GM12892 (cell line): ENCODE data around the gene PTPN23.

Experiments used
- DNase-seq: peaks from one replicate; pipeline ENCODE4 v3.0.0; 2011; ENCODE audit not compliant: insufficient read length
- FAIRE-seq: peaks from 2 replicates; lab custom pipeline; 2011; peaks lifted over from hg19 to GRCh38; lab: Jason Lieb, UNC
- POLR2A ChIP-seq: IDR thresholded peaks from 2 replicates; pipeline ENCODE4 v1.6.1; 2011; ENCODE audit warnings: low read depth, low read length, control low read depth
- POLR2AphosphoS5 ChIP-seq: IDR thresholded peaks from 2 replicates; pipeline ENCODE4 v1.6.1; 2011; ENCODE audit warnings: low read depth, low read length, control low read depth
- TAF1 ChIP-seq: IDR thresholded peaks from 2 replicates; pipeline ENCODE4 v1.6.1; 2011; ENCODE audit warnings: low read depth, mild to moderate bottlenecking, control low read depth, low read length, borderline replicate concordance

PTPN23 gene

GRCh38 chr3:47394881-47395280 lies 14.1 kb downstream of the PTPN23 start:
- DNase-seq (no peak), FAIRE-seq (no peak)
- TF ChIP-seq POLR2AphosphoS5 (no peak), POLR2A (no peak), TAF1 (no peak)

DNA sequence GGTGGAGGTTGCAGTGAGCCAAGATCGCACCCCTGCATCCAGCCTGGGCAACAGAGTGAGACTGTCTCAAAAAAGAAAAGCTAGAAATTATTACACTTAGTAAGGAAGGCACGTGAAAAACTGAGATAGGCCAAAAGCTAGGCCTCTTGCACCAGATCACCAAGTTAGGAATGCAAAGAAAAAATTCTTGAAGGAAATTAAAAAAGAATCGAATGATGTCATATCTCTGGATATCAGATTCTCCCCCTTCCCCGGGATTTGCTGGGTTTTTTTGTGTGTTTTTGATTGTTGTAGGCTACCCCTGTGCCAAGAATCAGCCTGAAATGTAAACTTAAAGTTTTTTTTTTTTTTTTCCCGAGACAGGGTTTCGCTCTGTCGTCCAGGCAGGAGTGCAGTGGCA lies 17.4 kb downstream of the PTPN23 start:
- TF ChIP-seq POLR2AphosphoS5 (no peak), TAF1 (no peak), POLR2A (no peak)
- FAIRE-seq (no peak), DNase-seq (no peak)

DNA sequence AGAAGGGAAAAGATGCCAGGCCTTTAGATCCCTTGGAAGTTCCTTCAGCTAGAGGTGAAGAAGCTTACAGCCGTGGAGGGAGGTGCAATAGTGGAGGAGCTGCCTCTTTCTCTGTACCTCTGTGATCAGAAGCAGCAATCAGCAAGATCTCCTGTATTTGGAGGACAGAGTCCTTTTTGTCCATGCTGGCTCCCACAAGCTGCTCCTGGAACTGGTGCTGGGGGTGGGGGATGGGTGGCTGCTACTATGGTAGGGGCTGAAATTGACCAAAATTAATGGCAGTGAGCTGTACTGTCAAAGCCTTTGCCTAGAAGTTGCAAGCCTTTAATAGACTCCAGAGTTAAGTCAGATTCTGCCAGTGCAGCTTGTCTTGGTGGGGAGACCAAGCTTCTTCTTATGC lies 18.2 kb downstream of the PTPN23 start:
- no peak for TF ChIP-seq POLR2AphosphoS5
- FAIRE-seq (no peak), DNase-seq (no peak)

- DNase-seq (no peak), FAIRE-seq (no peak)
- TF ChIP-seq POLR2A, result no peak
These were observed 18.9 kb downstream of the PTPN23 start for GRCh38 chr3:47399531-47400270.

DNA sequence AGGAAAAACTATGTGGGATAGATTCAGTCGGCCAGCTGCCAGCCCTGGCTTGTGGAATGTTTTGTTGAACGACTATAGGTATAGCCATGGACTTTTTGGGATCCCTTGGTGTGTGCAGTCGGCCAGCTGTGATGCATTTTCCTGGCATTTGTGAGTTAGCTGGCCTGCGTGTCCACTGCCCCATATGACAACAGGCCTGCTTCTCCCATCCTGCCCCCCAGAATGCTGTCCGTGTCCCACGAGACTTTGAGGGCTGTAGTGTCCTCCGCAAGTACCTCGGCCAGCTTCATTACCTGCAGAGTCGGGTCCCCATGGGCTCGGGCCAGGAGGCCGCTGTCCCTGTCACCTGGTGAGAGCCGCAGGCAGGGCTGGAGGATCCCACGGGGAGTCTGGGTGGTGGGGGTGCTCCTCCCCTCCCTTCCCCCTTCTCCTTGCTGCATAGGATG lies 23.6 kb downstream of the PTPN23 start:
- DNase-seq (no peak), FAIRE-seq (no peak)
- no peak for TF ChIP-seq POLR2AphosphoS5
- no peak for TF ChIP-seq POLR2A
- TF ChIP-seq TAF1, result no peak

GRCh38 chr3:47404955-47405790 lies 24.4 kb downstream of the PTPN23 start:
- FAIRE-seq (no peak), DNase-seq (no peak)
- TF ChIP-seq POLR2AphosphoS5 (no peak), POLR2A (no peak), TAF1 (no peak)

- FAIRE-seq, result no peak
- TF ChIP-seq POLR2A (no peak), TAF1 (no peak), POLR2AphosphoS5 (no peak)
- DNase-seq, result no peak
These were observed 25.3 kb downstream of the PTPN23 start for GRCh38 chr3:47405820-47406761.

- FAIRE-seq, result no peak
- TF ChIP-seq POLR2AphosphoS5 (no peak), POLR2A (no peak), TAF1 (no peak)
These were observed 25.9 kb downstream of the PTPN23 start for GRCh38 chr3:47406762-47407149.

GRCh38 chr3:47407237-47407636 lies 26.4 kb downstream of the PTPN23 start:
- FAIRE-seq (no peak), DNase-seq (no peak)
- TF ChIP-seq POLR2A, result no peak

More at GRCh38 chr3:47406762-47407149, 25.9 kb downstream of the PTPN23 start:
- no peak for DNase-seq

GRCh38 chr3:47407896-47408838 lies 27.3 kb downstream of the PTPN23 start:
- no peak for DNase-seq
- no peak for TF ChIP-seq TAF1
- no peak for TF ChIP-seq POLR2AphosphoS5
- no peak for TF ChIP-seq POLR2A
- no peak for FAIRE-seq

DNA sequence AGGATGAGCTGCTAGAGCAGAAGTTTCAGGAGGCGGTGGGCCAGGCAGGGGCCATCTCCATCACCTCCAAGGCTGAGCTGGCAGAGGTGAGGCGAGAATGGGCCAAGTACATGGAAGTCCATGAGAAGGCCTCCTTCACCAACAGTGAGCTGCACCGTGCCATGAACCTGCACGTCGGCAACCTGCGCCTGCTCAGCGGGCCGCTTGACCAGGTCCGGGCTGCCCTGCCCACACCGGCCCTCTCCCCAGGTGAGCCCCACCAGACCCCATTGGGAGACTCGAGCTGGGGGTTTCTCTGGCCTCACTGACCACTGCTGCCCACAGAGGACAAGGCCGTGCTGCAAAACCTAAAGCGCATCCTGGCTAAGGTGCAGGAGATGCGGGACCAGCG lies 28.0 kb downstream of the PTPN23 start:
- FAIRE-seq, result no peak
- TF ChIP-seq TAF1, result no peak
- TF ChIP-seq POLR2A, result no peak
- TF ChIP-seq POLR2AphosphoS5, result no peak
- DNase-seq, result no peak
